ENCODE data around the gene SCYGR8.

The SCYGR8 gene

DNA sequence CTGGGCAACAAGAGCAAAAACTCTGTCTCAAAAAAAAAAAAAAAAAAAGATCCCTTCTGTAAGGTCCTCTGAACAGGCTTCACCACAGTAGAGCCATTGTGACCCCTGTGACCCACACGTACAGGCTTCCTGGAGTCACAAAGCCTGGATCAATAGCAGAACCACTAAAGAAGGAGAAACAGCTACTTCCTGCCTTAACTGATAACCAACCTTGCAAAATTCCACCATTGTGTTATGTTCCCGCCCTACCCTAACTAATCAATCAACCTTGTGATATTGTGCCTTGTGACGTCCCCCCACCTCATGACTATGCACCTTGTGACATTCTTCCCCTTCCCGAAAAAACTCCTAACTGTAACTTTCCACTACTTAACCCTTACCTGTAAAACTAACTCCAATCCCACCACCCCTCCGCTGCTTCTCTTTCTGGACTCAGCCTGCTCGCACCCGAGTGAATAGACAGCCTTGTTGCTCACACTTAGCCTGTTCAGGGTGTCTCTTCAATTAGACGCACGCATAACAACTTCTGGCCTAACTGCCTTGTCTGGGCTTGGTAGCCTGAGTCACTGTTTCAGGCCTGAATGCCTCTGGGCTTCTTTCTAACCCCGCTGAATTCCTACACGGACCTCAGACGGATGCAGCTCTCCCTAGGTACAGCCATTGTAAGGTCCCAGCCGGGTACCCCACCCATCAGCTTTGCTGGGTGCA lies 13.9 kb downstream of the SCYGR8 start:
- H3K9ac ChIP-seq (ENCODE audit: low read length), result no peak overlapping the region
- no peak overlapping the region for H3K23ac ChIP-seq (ENCODE audit: low read length)
- peaks cover 9 to 11% of the 10 kb centered on the region in 2 experiments for H3K4me1 ChIP-seq (ENCODE audit: control insufficient read depth in 1 of 2, insufficient read depth in 2 of 2, low read length in 2 of 2)
- no peaks in the 10 kb centered on the region for H3K36me3 ChIP-seq (ENCODE audit: control insufficient read depth in 1 of 2, insufficient read depth in 2 of 2, low read length in 2 of 2)
- H3K14ac ChIP-seq (ENCODE audit: low read length), result peak overlapping the region; percentile 29
- 100% methylated on average over 1 of the region's 13 CpGs for WGBS (ENCODE audit: extremely low coverage, insufficient coverage, insufficient read length)
- H3K79me2 ChIP-seq (ENCODE audit: control insufficient read depth, insufficient read depth, low read length, poor library complexity), result no peaks in the 10 kb centered on the region
- H4K12ac ChIP-seq (ENCODE audit: low read depth, low read length), result peak overlapping the region; percentile 55
- no peak overlapping the region for H2AK5ac ChIP-seq (ENCODE audit: low read length)
- no peaks in the 10 kb centered on the region for H3K27me3 ChIP-seq (ENCODE audit: insufficient read depth, low read length)
- peak overlapping the region; percentile 36 for H3K4me2 ChIP-seq (ENCODE audit: low read length)
- peak overlapping the region; percentile 82 for H2BK120ac ChIP-seq (ENCODE audit: insufficient read depth, low read length, poor library complexity)
- H4K8ac ChIP-seq (ENCODE audit: low read depth, low read length), result peak overlapping the region; percentile 66
- peak overlapping the region; percentile 11 for H3K18ac ChIP-seq (ENCODE audit: low read length)
- H2BK12ac ChIP-seq (ENCODE audit: low read length), result peak overlapping the region; percentile 92
- H2BK5ac ChIP-seq (ENCODE audit: low read depth, low read length, poor library complexity), result peak overlapping the region; percentile 80
- DNase-seq, result peak; percentile 55 to 63
- H3K4ac ChIP-seq (ENCODE audit: low read depth, low read length), result peak overlapping the region; percentile 48
- H3K79me1 ChIP-seq (ENCODE audit: low read length), result peaks cover 9% of the 10 kb centered on the region
- H3K4me3 ChIP-seq (ENCODE audit: low read depth, low read length), result no peak overlapping the region
- H4K91ac ChIP-seq (ENCODE audit: low read depth, low read length), result peak overlapping the region; percentile 79
- H2AFZ ChIP-seq (ENCODE audit: insufficient read depth, low read length, poor library complexity), result peak overlapping the region; percentile 54
- no peaks in the 10 kb centered on the region for H3K9me3 ChIP-seq (ENCODE audit: insufficient read depth, low read depth, low read length)
- peak overlapping the region; percentile 74 for H3K27ac ChIP-seq (ENCODE audit: low read depth, low read length)

DNA sequence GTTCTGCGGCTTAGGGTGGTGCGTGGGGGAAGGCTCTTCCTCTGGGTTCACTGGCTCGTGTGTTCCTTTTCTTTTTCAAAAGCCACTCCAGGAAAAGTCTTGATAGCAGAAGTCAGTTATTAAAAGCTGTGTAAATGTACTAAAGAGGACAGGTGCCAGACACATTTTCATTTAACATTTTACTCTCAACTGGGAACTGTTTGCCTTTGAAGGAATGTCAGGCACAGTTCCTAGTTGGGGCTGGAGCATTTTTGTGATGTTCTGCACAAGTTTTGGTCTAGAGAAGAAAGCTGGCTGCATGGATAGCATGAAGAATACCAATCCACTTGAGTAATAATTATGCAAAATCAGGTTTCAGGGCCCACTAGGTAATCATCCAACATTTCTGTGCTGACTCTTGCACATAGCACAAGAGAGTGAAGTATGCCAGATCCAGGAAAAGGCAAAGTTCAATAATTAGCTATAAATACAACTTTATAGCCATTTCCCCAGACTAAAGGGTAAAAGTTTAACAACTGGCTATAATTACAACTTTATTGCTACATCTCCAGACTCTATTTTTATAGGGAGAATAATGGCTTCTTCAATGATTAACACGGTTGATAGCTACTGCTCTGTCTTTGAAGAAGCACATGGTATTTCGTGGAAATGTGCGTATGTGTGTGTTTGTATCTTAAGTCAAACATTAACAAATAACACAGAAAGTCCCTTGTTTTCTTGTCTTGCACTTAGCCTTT lies 16.2 kb downstream of the SCYGR8 start:
- no peak for DNase-seq
- Histone ChIP-seq H3K79me2 (ENCODE audit: control insufficient read depth, insufficient read depth, low read length, poor library complexity) (no peaks in the 10 kb centered on the region), H2BK12ac (ENCODE audit: low read length) (no peak overlapping the region), H3K27ac (ENCODE audit: low read depth, low read length) (no peak overlapping the region), H3K4me2 (ENCODE audit: low read length) (no peak overlapping the region), H3K79me1 (ENCODE audit: low read length) (peaks cover 10% of the 10 kb centered on the region), H4K12ac (ENCODE audit: low read depth, low read length) (no peak overlapping the region), H2AK5ac (ENCODE audit: low read length) (no peak overlapping the region), H4K8ac (ENCODE audit: low read depth, low read length) (no peak overlapping the region), H3K4ac (ENCODE audit: low read depth, low read length) (no peak overlapping the region), H3K14ac (ENCODE audit: low read length) (no peak overlapping the region), H3K27me3 (ENCODE audit: insufficient read depth, low read length) (no peaks in the 10 kb centered on the region), H2AFZ (ENCODE audit: insufficient read depth, low read length, poor library complexity) (no peak overlapping the region), H3K4me3 (ENCODE audit: low read depth, low read length) (no peak overlapping the region), H2BK120ac (ENCODE audit: insufficient read depth, low read length, poor library complexity) (no peak overlapping the region), H3K23ac (ENCODE audit: low read length) (no peak overlapping the region), H3K18ac (ENCODE audit: low read length) (no peak overlapping the region), H3K9me3 (ENCODE audit: insufficient read depth, low read depth, low read length) (no peaks in the 10 kb centered on the region), H3K9ac (ENCODE audit: low read length) (no peak overlapping the region), H4K91ac (ENCODE audit: low read depth, low read length) (no peak overlapping the region), H2BK5ac (ENCODE audit: low read depth, low read length, poor library complexity) (no peak overlapping the region), H3K36me3 (ENCODE audit: control insufficient read depth in 1 of 2, insufficient read depth in 2 of 2, low read length in 2 of 2) (no peaks in the 10 kb centered on the region), H3K4me1 (ENCODE audit: control insufficient read depth in 1 of 2, insufficient read depth in 2 of 2, low read length in 2 of 2) (peaks cover 9 to 11% of the 10 kb centered on the region in 2 experiments)
- no CpG with 5 or more reads among the region's 6 CpGs for WGBS (ENCODE audit: extremely low coverage, insufficient coverage, insufficient read length)

DNA sequence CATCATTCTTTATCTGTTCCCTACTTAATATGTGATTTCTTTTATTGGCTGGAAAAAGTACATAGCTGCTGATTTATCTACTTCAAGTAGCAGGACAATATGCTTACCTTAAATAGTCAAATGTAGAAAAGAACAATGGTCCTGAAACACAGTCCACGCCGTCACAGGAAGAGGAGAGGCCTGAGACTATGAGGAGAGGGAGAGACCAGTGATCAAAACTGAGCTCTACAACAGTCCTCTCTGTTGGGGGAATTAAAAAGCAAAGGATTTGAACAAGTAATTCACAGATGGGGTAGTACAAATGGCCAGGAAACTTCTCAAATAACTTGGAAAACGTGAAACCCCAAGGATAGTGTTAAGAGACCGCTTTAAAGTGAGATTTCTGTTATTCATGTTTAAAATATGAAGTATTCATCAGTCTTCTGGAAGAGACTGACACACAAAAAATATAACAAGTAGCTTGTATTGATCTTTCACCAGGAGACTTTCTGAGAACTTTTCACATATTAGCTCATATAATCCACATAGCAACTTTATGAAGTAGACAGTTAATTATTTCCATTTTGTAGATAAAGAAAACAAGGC lies 20.2 kb downstream of the SCYGR8 start:
- Histone ChIP-seq H3K36me3 (ENCODE audit: control insufficient read depth in 1 of 2, insufficient read depth in 2 of 2, low read length in 2 of 2) (no peaks in the 10 kb centered on the region), H3K9me3 (ENCODE audit: insufficient read depth, low read depth, low read length) (no peaks in the 10 kb centered on the region), H3K4me3 (ENCODE audit: low read depth, low read length) (no peak overlapping the region), H4K12ac (ENCODE audit: low read depth, low read length) (no peak overlapping the region), H3K18ac (ENCODE audit: low read length) (no peak overlapping the region), H3K79me2 (ENCODE audit: control insufficient read depth, insufficient read depth, low read length, poor library complexity) (no peaks in the 10 kb centered on the region), H3K27me3 (ENCODE audit: insufficient read depth, low read length) (no peaks in the 10 kb centered on the region), H2BK120ac (ENCODE audit: insufficient read depth, low read length, poor library complexity) (no peak overlapping the region), H2AFZ (ENCODE audit: insufficient read depth, low read length, poor library complexity) (no peak overlapping the region), H3K23ac (ENCODE audit: low read length) (no peak overlapping the region), H3K14ac (ENCODE audit: low read length) (no peak overlapping the region), H3K79me1 (ENCODE audit: low read length) (peaks cover 4% of the 10 kb centered on the region), H3K27ac (ENCODE audit: low read depth, low read length) (no peak overlapping the region), H2AK5ac (ENCODE audit: low read length) (no peak overlapping the region), H3K4me1 (ENCODE audit: control insufficient read depth in 1 of 2, insufficient read depth in 2 of 2, low read length in 2 of 2) (peaks cover 0 to 2% of the 10 kb centered on the region in 2 experiments), H3K4me2 (ENCODE audit: low read length) (no peak overlapping the region), H4K91ac (ENCODE audit: low read depth, low read length) (no peak overlapping the region), H4K8ac (ENCODE audit: low read depth, low read length) (no peak overlapping the region), H2BK12ac (ENCODE audit: low read length) (peak overlapping the region; percentile 74), H3K9ac (ENCODE audit: low read length) (no peak overlapping the region), H3K4ac (ENCODE audit: low read depth, low read length) (no peak overlapping the region), H2BK5ac (ENCODE audit: low read depth, low read length, poor library complexity) (no peak overlapping the region)
- WGBS (ENCODE audit: extremely low coverage, insufficient coverage, insufficient read length), result no CpG with 5 or more reads among the region's 4 CpGs
- DNase-seq, result no peak

- Histone ChIP-seq H4K12ac (ENCODE audit: low read depth, low read length) (no peak overlapping the region), H3K27ac (ENCODE audit: low read depth, low read length) (no peak overlapping the region), H3K23ac (ENCODE audit: low read length) (no peak overlapping the region), H2BK12ac (ENCODE audit: low read length) (no peak overlapping the region), H3K4me3 (ENCODE audit: low read depth, low read length) (no peak overlapping the region), H3K36me3 (ENCODE audit: control insufficient read depth in 1 of 2, insufficient read depth in 2 of 2, low read length in 2 of 2) (no peaks in the 10 kb centered on the region), H3K79me1 (ENCODE audit: low read length) (peaks cover 2% of the 10 kb centered on the region), H3K4me2 (ENCODE audit: low read length) (no peak overlapping the region), H3K4me1 (ENCODE audit: control insufficient read depth in 1 of 2, insufficient read depth in 2 of 2, low read length in 2 of 2) (peaks cover 0 to 2% of the 10 kb centered on the region in 2 experiments), H4K8ac (ENCODE audit: low read depth, low read length) (no peak overlapping the region), H4K91ac (ENCODE audit: low read depth, low read length) (no peak overlapping the region), H3K79me2 (ENCODE audit: control insufficient read depth, insufficient read depth, low read length, poor library complexity) (no peaks in the 10 kb centered on the region), H2BK120ac (ENCODE audit: insufficient read depth, low read length, poor library complexity) (no peak overlapping the region), H2AFZ (ENCODE audit: insufficient read depth, low read length, poor library complexity) (no peak overlapping the region), H2BK5ac (ENCODE audit: low read depth, low read length, poor library complexity) (no peak overlapping the region), H3K18ac (ENCODE audit: low read length) (no peak overlapping the region), H3K14ac (ENCODE audit: low read length) (no peak overlapping the region), H3K27me3 (ENCODE audit: insufficient read depth, low read length) (no peaks in the 10 kb centered on the region), H3K9me3 (ENCODE audit: insufficient read depth, low read depth, low read length) (no peaks in the 10 kb centered on the region), H3K9ac (ENCODE audit: low read length) (no peak overlapping the region), H3K4ac (ENCODE audit: low read depth, low read length) (no peak overlapping the region), H2AK5ac (ENCODE audit: low read length) (no peak overlapping the region)
- no CpG with 5 or more reads among the region's 11 CpGs for WGBS (ENCODE audit: extremely low coverage, insufficient coverage, insufficient read length)
- peak; percentile 54 to 87 for DNase-seq
These were observed 20.7 kb downstream of the SCYGR8 start for GRCh38 chr2:227766373-227766883.

Measured in trophoblast cell (in vitro differentiated cells and primary cell).